Measurements from ENCODE around the gene ZNF689.

Gene ZNF689

DNA sequence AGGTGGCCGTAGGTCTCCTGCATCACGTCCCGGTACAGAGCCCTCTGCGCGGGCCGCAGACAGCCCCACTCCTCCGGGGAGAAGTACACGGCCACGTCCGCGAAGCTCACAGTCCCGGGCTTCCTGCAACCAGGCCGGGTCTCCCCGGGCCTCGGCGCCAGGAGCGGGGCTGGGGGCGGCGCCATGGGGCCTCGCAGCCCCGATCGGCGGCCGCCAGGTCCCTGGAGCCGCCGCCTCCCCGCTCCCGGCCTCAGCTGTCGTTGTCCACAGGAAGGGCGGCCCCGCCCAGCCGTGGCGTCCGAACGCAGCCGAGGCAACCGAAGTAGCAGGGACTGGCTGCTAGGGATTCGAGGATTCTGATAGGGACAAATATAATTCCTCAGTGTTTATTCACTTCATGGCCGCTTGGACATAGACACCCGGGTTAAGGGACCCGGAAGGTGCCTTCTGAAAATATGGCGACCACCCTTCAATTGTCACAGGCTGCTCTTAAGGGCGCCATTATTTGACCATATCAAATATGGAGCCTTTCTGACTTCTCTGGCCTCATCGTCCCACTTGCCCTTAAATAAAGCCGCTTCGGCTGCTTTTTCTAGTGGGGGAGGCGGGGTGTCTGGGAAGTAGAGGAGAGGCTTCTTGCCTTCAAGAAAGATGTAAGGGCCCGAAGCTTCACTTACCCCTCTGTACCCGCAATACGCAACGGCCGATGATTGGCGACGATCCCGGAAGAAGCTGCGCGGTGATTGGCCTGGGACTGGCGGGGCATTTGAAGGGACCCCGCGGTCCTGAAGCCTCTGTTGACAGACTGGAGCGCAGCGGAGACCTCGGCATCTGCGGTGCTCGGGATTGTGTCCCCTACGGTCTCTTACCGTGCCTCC, 38.5 kb downstream of the ZNF689 start, which contains the start of gene ZNF688 (continued):
- TF ChIP-seq, protein P1, sequence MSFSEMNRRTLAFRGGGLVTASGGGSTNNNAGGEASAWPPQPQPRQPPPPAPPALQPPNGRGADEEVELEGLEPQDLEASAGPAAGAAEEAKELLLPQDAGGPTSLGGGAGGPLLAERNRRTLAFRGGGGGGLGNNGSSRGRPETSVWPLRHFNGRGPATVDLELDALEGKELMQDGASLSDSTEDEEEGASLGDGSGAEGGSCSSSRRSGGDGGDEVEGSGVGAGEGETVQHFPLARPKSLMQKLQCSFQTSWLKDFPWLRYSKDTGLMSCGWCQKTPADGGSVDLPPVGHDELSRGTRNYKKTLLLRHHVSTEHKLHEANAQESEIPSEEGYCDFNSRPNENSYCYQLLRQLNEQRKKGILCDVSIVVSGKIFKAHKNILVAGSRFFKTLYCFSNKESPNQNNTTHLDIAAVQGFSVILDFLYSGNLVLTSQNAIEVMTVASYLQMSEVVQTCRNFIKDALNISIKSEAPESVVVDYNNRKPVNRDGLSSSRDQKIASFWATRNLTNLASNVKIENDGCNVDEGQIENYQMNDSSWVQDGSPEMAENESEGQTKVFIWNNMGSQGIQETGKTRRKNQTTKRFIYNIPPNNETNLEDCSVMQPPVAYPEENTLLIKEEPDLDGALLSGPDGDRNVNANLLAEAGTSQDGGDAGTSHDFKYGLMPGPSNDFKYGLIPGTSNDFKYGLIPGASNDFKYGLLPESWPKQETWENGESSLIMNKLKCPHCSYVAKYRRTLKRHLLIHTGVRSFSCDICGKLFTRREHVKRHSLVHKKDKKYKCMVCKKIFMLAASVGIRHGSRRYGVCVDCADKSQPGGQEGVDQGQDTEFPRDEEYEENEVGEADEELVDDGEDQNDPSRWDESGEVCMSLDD (tag by site-specific recombination; IDR thresholded peaks at IDR 0.05) = no peak
- peak; percentile 86 for TF ChIP-seq ZNF394 (tag by site-specific recombination; IDR thresholded peaks at IDR 0.05; ENCODE audit: borderline replicate concordance)
- no peak for TF ChIP-seq ZNF211 (tag by site-specific recombination; IDR thresholded peaks at IDR 0.05; ENCODE audit: low read depth)
- TF ChIP-seq KLF9 (tag by site-specific recombination; IDR thresholded peaks at IDR 0.05; ENCODE audit: low read depth) = peak; percentile 81
- TF ChIP-seq ZNF157 (tag by site-specific recombination; IDR thresholded peaks at IDR 0.05) = no peak
- TF ChIP-seq BCL11B (tag by site-specific recombination; IDR thresholded peaks at IDR 0.05; ENCODE audit: low read depth) = no peak
- TF ChIP-seq ZNF239 (tag by site-specific recombination; IDR thresholded peaks at IDR 0.05) = no peak
- TF ChIP-seq ZNF184 (tag by site-specific recombination; IDR thresholded peaks at IDR 0.05) = no peak; the same call in 1 of the 2 replicates
- TF ChIP-seq YY1 (tag by site-specific recombination; IDR thresholded peaks at IDR 0.05) = peak; percentile 100
- peak; percentile 100 for TF ChIP-seq ZNF580 (tag by site-specific recombination; IDR thresholded peaks at IDR 0.05)
- TF ChIP-seq ZNF670 (tag by site-specific recombination; IDR thresholded peaks at IDR 0.05; ENCODE audit: low read depth) = no peak
- TF ChIP-seq, protein P2, sequence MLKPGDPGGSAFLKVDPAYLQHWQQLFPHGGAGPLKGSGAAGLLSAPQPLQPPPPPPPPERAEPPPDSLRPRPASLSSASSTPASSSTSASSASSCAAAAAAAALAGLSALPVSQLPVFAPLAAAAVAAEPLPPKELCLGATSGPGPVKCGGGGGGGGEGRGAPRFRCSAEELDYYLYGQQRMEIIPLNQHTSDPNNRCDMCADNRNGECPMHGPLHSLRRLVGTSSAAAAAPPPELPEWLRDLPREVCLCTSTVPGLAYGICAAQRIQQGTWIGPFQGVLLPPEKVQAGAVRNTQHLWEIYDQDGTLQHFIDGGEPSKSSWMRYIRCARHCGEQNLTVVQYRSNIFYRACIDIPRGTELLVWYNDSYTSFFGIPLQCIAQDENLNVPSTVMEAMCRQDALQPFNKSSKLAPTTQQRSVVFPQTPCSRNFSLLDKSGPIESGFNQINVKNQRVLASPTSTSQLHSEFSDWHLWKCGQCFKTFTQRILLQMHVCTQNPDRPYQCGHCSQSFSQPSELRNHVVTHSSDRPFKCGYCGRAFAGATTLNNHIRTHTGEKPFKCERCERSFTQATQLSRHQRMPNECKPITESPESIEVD (tag by site-specific recombination; IDR thresholded peaks at IDR 0.05) = no peak
- TF ChIP-seq TCF7L2 (IDR thresholded peaks at IDR 0.05; ENCODE audit: borderline replicate concordance, low read depth, low read length) = peak; percentile 84
- no peak; the same call in 1 of the 2 replicates for TF ChIP-seq ZBTB7A (tag by site-specific recombination; IDR thresholded peaks at IDR 0.05; ENCODE audit: low read depth)
- peak; percentile 98 for TF ChIP-seq ZBTB48 (tag by site-specific recombination; IDR thresholded peaks at IDR 0.05)
- TF ChIP-seq ZNF48 (tag by site-specific recombination; IDR thresholded peaks at IDR 0.05) = no peak
- TF ChIP-seq ZSCAN16 (tag by site-specific recombination; IDR thresholded peaks at IDR 0.05) = 0 out of 2 replicates have a peak, but pooled peaks have one; percentile 65
- TF ChIP-seq, protein P3, sequence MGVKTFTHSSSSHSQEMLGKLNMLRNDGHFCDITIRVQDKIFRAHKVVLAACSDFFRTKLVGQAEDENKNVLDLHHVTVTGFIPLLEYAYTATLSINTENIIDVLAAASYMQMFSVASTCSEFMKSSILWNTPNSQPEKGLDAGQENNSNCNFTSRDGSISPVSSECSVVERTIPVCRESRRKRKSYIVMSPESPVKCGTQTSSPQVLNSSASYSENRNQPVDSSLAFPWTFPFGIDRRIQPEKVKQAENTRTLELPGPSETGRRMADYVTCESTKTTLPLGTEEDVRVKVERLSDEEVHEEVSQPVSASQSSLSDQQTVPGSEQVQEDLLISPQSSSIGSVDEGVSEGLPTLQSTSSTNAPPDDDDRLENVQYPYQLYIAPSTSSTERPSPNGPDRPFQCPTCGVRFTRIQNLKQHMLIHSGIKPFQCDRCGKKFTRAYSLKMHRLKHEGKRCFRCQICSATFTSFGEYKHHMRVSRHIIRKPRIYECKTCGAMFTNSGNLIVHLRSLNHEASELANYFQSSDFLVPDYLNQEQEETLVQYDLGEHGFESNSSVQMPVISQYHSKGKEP (tag by site-specific recombination; IDR thresholded peaks at IDR 0.05) = peak; percentile 40; the same call in 1 of the 2 replicates
- 0 out of 2 replicates have a peak, but pooled peaks have one; percentile 4 for TF ChIP-seq ZBTB21 (tag by site-specific recombination; IDR thresholded peaks at IDR 0.05)
- no peak for TF ChIP-seq ZNF214 (tag by site-specific recombination; IDR thresholded peaks at IDR 0.05; ENCODE audit: borderline replicate concordance)
- TF ChIP-seq ZNF354C (tag by site-specific recombination; IDR thresholded peaks at IDR 0.05; ENCODE audit: borderline replicate concordance, low read depth) = no peak
- no peak for TF ChIP-seq ZNF621 (tag by site-specific recombination; IDR thresholded peaks at IDR 0.05)
- TF ChIP-seq BCL11A (tag by site-specific recombination; IDR thresholded peaks at IDR 0.05; ENCODE audit: low read depth) = no peak
- peak; percentile 98 for TF ChIP-seq OVOL3 (tag by site-specific recombination; IDR thresholded peaks at IDR 0.05)
- no peak for TF ChIP-seq ZNF18 (tag by site-specific recombination; IDR thresholded peaks at IDR 0.05)
- TF ChIP-seq, protein P4, sequence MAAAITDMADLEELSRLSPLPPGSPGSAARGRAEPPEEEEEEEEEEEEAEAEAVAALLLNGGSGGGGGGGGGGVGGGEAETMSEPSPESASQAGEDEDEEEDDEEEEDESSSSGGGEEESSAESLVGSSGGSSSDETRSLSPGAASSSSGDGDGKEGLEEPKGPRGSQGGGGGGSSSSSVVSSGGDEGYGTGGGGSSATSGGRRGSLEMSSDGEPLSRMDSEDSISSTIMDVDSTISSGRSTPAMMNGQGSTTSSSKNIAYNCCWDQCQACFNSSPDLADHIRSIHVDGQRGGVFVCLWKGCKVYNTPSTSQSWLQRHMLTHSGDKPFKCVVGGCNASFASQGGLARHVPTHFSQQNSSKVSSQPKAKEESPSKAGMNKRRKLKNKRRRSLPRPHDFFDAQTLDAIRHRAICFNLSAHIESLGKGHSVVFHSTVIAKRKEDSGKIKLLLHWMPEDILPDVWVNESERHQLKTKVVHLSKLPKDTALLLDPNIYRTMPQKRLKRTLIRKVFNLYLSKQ (tag by site-specific recombination; IDR thresholded peaks at IDR 0.05; ENCODE audit: borderline replicate concordance) = no peak
- 0 out of 2 replicates have a peak, but pooled peaks have one; percentile 42 for TF ChIP-seq ZNF449 (tag by site-specific recombination; IDR thresholded peaks at IDR 0.05)

All from HEK293 (cell line).